DMS153 treated with DMSO at 0.1 percent for 48 hours (cell line): ENCODE measurements around the gene XIST.
"Not testable (repeated sequence)": the region's sequence is repeated elsewhere in the genome, so short reads cannot be mapped to it uniquely, and the experiment has no call there.

Source experiments
- DNase-seq: peaks from one replicate; lab custom pipeline; 2025; ENCODE audit not compliant: unreplicated experiment; lab: John Stamatoyannopoulos, UW

XIST gene

DNA sequence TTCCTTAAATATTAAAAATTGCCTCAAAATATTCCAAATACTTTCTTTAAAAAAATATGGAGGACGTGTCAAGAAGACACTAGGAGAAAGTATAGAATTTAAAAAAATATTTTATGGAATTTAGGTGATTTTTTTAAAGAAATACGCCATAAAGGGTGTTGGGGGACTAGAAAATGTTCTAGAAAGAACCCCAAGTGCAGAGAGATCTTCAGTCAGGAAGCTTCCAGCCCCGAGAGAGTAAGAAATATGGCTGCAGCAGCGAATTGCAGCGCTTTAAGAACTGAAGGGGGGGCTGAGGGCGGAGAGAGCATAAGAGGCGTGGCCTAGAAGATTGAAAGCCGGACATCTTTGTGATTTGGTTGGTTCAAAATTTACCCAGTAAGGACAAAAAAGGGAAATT is at the start of gene XIST:
TSS of gene XIST (minus strand) at position 248 of the 400 bp plus-strand sequence.
- DNase-seq, result no peak

DNA sequence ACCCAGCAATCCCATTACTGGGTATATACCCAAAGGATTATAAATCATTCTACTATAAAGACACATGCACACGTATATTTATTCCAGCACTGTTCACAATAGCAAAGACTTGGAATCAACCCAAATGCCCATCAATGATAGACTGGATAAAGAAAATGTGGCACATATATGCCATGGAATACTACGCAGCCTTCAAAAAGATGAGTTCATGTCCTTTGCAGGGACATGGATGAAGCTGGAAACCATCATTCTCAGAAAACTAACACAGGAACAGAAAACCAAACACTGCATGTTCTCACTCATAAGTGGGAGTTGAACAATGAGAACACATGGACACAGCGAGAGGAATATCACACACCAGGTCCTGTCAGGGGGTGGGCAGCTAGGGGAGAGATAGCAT is 45.8 kb upstream of the XIST start:
- DNase-seq, result not testable (repeated sequence)

DNA sequence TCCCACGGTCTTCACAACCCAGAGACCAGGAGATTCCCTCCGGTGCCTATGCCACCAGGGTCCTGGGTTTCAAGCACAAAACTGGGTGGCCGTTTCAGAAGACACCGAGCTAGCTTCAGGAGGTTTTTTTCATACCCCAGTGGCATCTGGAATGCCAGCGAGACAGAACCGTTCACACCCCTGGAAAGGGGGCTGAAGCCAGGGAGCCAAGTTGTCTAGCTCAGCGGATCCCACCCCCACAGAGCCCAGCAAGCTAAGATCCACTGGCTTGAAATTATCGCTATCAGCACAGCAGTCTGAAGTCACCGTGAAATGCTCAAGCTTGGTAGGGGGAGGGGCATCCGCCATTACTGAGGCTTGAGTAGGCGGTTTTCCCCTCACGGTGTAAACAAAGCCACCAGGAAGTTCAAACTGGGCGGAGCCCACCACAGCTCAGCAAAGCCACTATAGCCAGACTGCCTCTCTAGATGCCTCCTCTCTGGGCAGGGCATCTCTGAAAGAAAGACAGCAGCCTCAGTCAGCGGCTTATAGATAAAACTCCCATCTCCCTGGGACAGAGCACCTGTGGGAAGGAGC is 40.1 kb upstream of the XIST start:
- DNase-seq, result not testable (repeated sequence)

DNA sequence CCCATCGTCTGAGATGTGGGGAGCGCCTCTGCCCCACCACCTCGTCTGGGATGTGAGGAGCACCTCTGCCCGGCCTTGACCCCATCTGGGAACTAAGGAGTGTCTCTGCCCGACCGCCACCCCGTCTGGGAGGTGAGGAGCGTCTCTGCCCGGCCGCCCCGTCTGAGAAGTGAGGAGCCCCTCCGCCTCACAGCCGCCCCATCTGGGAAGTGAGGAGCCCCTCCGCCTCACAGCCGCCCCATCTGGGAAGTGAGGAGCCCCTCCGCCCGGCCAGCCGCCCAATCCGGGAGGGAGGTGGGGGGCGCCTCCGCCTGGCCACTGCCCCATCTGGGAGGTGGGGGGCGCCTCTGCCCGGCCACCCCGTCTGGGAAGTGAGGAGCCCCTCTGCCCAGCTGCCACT is 29.7 kb upstream of the XIST start:
- DNase-seq, result not testable (repeated sequence)

DNA sequence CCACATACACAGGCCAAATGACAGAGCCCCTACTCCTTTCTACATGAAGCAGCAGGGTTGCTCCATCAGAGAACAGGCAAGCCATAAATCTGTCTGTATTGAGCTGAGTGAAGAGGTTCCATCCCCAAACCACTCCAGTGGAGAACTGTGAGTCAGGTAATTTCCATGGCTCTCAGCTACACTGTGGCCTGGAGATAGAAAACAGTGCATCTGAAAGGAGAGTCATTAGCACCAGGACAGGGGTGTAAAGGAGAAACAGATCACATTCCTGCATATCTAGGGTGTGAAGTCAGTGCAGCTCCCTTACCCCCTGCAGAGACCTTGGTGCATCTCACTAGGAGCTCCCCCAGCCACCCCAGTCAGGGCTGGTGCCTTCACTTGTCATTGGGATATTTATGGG is 25.2 kb upstream of the XIST start:
- DNase-seq, result no peak

DNA sequence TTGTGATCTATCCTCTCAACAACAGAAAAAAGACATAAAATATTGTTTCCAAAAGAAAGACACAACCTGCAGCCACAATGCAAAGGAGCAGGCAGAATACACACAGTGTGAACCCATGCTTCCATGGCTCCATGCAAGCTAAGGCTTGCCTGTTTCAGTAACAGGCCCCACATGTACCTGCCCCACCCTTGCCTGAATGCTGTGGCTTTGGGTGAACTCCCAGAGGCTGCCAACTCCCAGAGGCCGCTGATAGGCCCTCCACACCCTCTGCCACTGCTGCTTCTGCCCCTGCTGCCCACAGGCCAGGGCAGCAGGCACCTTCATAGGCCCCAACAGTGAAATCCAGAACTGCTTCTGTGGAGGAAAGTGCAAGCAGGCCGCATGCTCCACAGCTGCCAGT is 24.4 kb upstream of the XIST start:
- no peak for DNase-seq

DNA sequence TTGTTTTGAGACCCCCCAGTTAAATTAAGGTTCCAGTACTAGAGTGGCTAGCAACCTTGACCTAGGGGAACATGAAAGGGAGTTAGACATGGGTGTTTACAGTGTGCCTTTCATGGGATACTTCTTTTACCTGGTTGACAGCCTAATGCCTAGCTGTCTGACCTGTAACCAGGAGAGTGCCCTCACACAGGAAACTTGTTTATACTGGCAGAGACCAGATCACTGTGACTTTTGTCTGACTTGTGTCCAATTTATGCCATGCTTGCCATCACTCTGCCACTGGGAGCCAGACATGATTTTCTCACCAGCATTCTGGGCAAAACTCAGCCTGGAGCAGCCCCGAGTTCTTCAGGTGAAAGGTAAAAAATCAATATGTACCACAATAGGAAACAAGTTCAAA is 16.4 kb upstream of the XIST start:
- no peak for DNase-seq

DNA sequence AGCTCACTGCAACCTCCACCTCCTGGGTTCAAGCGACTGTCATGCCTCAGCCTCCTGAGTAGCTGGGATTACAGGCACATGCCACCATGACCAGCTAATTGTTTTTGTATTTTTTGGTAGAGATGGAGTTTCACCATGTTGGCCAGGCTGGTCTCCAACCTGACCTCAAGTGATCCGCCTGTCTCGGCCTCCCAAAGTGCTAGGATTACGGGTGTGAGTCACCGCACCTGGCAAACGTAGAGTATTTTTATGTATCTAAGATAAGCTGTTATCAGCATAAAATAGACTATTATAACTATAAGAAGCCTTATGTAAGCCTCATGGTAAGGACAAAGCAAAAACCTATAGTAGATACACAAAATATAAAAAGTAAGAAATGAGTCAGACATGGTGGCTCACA is 14.6 kb upstream of the XIST start:
- DNase-seq, result no peak

DNA sequence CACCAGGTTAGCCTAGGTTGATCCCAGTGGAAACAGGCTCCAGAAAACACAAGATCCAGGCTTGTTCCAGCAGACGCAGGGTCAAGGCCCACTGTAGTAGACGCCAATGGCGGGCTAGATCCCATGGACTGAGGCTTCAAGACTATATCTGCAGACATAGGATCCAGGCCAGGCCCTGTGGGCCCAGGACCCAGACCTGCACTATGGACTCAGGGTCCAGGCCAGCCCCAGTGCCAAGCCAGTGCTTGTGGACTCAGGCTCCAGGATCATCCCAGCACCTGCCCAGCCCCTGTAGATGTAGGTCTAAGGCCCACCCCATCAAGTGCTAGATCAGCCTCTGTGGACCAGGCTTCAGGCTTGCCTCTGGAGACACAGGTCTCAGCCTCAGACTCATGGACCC is 11.3 kb upstream of the XIST start:
- no peak for DNase-seq

DNA sequence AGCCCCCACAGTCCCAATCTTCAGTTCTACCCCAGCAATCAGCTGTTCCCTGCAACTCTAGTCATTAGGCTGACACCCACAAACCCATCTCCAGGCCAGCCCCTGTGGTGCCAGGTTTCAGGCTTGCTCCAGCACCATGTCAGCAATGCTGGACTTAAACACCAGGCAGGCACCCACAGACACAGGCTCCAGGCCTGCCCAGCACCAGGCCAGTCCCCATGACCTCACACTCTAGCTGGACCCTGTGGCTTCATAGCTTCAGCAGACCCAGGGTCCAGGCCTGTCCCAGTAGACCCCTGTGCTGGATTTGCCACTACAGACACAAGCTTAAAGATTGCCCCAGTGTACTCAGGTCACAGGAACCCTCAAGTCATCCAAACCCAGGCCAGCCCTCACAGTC is 10.8 kb upstream of the XIST start:
- DNase-seq, result no peak

DNA sequence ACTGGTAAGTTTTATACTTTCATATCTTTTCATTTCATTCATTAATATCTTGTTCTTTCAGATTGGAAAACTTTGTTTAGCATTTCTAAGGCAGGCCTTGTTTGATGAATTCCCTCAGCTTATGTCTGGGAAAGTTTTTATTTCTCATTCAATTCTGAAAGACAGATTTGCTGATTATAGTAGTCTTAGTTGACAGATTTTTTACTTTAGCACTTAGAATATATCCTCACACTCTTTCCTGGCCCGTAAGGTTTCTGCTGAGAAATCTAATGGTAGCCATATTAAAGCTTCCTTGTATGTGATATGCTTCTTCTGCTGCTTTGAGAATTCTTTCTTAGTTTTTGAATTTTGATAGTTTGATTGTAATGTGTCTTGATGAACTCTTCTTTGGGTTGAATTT is 7.1 kb upstream of the XIST start:
- no peak for DNase-seq

DNA sequence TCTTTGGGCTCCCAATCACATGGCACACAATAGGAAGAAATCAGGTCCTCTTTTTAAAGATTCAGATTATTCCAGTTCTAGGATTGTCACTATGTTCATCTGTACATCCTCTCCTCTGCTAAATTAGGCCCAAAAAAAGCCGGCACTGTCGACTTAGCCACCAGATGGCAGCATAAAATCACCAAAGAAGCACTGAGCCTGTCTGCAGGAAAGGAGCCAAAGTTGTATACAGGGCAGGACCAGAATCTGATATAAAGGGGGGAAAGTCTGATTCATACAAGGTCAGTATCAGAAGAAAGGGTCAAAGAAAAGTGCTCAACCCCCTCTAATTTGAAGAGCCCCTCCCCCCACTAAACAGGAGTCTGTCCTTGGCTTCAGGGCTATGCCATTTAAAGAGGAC is 3.0 kb upstream of the XIST start:
- DNase-seq, result peak; percentile 2

DNA sequence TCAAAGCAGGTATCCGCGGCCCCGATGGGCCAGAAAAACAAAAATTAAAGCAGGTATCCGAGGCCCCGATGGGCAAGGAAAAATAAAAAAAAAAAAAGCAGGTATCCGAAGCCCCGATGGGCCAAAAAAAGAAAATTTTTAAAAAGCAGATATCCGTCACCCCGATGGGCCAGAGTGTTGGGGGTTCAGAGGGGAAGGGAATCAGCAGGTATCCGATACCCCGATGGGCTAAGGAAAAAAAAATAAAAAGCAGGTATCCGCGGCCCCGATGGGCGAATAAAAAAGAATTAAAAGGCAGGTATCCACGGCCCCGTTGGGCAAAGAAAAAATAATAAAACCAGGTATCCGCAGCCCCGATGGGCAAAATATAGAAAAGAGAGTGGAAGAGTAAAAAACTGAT is 492 bp downstream of the XIST start:
- no peak for DNase-seq

DNA sequence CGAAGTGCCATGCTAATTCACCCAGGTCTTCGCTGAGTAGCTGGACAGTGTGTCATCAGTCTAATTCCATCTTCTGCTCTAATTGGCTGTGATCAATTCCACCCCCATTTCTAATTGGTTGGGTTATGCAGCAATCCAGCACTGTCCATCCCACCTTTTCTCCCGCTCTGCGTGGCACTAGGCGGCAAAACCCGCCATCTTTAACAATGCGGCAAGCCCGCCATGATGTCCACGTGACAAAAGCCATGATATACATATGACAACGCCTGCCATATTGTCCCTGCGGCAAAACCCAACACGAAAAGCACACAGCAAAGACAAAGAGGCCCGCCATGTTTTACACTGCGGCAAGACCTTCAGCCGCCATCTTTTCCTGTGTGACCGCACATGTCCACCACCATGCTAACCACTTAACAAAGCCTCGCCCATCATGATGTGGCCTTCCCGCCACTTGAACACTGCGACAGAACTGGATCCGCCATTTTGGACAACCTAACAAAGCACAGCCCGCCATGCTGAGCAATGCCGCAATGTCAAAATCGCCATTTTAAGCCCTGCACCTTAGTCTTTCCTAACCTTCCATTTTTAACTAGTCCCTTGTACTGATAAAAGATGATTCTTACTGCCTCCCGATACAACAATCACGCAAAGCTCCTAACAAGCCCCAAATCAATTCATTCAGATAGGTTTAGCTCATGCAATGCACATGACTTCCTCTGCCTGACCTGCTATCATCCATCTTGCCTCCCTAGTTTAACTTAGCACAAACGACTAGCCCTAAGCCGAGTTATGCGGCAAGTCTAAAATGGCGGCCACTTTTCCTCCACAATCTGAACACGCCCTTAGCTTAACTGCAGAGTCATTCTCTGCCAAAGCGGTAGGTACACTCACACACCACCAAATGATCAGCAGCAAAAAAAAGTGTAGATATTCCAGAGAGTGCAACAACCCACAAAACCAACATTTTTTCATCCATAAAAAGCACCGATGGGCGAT is 1.2 kb downstream of the XIST start:
- DNase-seq, result no peak

DNA sequence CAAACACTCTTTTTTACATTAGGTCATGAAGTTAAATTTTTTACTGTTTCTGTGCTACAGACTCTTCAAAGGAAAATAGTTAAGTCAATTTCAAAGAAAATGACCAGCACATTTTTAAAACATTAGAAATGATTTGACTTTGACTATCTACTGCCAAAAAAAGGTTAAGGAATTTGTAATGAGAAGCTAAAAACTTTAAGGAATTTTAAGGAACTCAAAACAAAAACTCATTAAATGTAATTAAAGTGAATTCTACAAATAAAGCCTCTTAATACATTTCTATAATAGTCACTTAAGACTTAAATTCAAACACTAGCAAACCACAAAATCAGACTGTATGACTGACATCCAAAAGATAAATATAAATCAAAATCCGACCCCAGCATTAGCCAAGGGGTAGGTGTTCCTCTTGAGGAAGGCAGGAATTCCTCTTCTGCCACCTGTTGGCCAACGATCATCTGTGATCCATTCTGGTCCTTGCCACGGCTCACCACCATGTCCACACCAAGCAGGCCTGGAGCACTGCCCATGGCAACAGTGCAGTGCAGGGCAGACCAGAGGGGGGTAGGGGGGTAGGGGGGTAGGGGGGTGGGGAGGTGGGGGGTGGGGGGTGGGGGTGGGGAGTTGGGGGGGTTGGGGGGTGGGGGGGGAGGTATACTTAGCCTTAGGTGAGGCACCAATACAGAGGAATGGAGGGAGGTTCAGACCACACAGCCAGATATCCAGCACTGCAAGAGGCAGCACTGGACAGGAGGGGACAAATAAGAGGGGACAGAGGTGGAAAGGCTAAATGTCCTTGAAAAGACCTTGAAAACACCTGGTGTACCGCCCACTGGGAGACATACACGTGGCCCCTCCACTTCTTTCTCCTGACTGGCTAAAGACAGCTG is 2.1 kb downstream of the XIST start:
- DNase-seq, result no peak

DNA sequence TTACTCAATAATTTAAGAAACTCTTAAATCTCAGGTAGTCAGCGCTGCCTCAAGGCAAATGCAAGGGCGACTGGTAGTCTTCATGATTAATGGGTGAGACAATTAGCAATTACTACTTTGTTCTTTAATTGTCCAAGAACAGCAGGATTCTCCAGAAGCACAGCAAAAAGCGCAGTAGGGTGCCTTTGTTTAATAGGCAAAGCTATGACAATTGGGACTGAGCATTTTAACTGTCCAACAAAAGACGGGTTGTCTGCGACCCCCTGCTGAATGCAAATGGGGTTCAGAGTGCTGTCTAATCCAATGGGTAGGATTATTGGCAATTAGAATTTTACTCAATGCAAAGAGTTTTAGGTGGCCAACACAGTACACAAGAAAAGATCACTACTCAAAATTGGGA is 3.4 kb downstream of the XIST start:
- no peak for DNase-seq

DNA sequence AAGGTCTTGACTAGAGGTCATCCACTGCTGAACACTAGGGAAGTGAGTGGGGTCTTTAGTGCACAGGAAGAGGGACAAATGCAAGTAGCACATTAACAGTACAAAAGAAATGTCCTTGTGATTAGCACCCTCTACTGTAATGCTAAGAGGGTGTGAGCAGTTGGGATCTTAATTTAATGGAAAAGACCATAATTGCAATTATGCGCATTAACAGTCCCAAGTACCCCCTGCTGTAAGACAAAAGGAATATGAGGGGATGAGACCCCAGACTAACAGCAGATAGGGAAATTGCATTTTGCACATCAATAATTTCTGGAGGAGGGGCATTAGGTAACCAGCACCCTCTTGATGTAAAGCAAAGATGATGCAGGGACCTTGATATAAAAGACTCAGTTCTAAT is 4.5 kb downstream of the XIST start:
- DNase-seq, result no peak

DNA sequence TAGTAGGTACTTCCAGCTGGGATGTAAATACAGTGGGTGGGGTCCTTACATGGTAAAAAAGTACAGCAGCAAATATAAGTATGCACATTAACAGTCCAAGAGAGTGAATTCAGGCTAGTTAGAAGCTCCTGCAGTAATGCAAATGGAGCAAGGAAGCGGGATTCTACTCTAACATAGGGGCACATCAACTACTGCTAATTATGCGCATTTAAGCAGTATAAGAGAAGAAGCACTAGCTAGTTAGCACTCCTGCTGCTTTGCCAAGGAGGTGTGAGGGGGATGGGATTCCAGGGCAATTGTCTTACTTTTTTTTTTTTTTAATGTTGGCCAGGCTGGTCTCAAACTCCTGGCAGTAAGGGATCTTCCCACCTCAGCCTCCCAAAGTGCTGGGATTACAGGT is 5.4 kb downstream of the XIST start:
- no peak for DNase-seq

DNA sequence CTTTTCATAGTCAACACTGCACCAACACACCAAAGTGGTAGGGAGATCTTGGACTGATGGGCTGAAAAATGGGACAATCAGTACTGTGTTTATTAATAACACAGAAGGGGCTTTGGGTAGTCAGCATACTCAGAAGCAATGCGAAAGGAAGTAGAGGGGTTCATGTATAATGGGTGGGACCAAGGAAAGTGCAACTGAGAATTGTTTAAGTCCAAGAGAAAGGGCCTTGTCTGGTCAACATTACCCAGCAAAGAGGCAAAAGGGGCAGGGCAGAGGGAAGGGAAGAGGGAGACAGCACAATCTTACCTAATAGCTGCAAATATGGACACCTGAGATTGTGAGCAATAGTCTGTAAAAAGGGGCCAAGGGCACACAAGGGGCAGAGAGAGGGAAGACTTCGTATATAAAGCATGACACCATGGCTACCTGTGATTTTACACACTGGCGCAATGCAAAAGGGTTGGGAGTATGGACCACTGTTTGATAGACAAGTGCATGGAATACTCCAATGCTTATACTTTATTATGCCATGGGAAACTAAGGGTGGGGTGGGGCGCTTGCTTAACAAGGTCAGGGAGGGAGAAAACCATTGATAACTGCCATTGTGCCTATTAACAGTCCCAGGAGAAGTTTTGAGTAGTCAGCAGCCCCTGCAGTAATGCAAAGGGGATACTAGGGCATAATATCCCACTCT is 9.8 kb downstream of the XIST start:
- no peak for DNase-seq

DNA sequence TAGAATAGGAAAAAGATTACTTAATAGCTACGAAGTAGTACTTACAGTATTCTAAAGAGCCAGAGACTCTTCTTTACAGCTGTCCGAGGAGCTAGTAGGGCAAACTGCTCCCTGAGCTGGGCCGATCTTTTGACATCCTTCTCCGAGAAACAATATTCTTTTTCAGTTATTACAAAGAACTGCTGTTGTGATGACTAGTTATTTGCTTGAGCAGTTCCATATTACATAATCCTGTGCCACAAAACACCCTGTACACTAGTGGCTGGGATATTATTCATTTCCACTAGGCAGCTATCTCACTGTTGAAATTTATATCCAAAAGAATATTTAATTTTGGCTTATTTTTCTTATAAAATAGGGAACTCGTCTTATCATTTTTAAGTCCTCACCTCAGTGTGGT is 11.2 kb downstream of the XIST start:
- DNase-seq, result no peak
